ENCODE results near the gene FUT4.
A peak's percentile ranks its signal among the peaks of the same experiment; 100 is the strongest.
"Not testable (repeated sequence)": the region's sequence is repeated elsewhere in the genome, so short reads cannot be mapped to it uniquely, and the experiment has no call there.

The FUT4 gene

DNA sequence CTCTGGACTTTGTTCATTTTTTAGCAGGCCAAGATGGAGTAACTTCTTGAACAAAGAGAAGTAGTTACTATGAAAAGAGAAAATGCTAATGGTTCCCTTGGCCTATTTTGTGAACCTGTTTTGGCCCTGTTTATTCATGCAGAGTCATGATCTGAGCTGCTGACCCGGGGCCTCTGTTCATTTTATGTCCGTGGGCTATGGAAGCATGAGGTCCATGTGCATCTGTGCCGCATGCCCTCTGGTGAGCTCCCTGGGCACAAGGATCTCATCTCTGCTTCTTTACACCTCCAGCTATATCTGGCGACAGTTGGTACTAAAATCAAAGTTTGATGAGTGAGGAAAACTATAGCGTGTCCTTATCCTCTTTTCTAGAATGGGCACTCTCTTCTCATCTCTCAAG lies 24.5 kb downstream of the FUT4 start:
- DNase-seq = no peak

DNA sequence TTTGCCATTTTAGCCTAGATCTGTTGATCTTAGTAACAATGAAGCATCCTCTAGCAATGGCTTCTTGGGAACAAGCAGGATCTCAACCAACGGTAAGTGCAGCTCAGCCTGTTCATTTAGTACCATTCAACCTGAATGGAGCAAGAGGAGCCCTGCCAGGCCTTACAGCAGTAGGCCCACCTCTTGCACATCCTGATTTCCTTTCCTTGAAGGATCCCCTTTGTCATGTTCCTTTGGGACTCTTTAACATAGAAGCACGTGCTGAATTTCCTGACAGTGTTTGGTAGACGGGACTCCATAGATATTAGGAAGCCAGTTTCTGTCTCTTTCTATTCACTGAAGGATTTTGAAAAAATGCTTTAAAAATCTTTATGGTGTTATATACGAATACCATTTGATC lies 25.0 kb downstream of the FUT4 start:
- DNase-seq = no peak

DNA sequence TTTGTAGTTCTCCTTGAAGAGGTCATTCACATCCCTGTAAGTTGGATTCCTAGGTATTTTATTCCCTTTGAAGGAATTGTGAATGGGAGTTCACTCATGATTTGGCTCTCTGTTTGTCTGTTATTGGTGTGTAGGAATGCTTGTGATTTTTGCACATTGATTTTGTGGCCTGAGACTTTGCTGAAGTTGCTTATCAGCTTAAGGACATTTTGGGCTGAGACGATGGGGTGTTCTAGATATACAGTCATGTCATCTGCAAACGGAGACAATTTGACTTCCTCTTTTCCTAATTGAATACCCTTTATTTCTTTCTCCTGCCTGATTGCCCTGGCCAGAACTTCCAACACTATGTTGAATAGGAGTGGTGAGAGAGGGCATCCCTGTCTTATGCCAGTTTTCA lies 29.3 kb downstream of the FUT4 start:
- DNase-seq = not testable (repeated sequence)

DNA sequence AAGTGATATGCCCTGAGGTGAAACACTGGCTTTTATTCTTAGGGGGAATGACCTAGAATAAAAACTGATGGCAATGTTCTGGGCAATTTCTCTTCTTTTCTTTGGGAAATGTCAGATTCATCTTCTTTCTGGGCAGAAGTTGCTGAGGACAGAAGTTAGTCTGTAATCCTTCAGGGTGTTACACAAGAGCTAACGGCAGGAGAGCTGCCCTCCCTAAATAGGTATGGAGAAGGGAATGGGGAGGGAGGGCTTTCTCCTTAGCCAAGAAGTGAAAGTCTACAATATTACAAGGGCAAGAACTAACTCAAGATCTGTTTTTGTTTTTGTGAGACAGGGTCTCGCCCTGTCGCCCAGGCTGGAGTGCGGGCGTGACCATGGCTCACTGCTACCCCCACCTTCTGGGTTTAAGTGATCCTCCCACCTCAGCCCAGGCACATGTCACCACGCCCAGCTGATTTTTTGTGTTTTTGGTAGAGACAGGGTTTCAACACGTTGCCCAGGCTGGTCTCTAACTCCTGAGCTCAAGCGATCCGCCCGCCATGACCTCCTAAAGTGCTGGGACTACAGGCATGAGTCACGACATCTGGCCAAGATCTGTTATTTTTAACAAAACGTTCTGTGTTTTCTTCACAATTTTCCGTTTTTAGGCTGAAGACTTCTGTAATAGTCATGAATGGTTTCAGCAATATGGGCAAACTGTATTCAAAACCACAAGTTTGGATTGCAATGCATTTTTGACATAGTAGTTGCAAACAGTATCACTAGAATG lies 30.7 kb downstream of the FUT4 start:
- DNase-seq = no peak

DNA sequence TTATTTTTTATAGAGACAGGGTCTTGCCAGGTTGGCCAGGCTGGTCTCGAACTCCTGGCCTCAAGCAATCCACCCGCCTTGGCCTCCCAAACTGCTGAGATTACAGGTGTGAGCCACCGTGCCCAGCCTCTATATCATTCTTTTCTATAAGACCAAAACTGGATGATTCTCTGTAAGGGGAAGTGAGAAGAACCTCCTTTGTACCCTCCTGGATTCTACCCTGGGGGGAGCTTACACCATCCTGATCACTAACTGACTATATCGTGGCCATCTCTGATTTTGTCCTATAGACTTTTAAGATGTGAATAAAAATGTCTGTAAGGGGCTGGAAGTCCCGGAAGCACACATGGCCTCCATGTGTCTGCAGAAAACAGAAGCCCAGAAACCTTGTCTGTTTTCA lies 32.6 kb downstream of the FUT4 start:
- no peak for DNase-seq

DNA sequence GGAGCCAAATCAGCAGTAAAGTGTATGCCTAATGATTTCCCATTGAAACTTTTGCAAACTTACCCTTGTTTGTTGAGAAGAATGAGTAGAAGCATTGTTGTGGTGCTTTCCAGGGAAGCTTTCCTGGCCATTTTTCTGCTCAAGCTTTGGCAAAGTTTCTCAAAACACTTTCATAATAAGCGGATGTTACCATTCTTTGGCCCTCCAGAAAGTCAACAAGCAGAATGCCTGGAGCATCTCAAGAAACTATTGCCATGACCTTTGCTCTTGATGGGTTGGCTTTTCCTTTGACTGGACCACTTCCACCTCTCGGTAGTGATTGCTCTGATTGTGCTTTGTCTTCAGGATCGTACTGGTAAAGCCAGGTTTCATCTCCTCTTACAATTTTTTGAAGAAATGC lies 34.1 kb downstream of the FUT4 start:
- no peak for DNase-seq

DNA sequence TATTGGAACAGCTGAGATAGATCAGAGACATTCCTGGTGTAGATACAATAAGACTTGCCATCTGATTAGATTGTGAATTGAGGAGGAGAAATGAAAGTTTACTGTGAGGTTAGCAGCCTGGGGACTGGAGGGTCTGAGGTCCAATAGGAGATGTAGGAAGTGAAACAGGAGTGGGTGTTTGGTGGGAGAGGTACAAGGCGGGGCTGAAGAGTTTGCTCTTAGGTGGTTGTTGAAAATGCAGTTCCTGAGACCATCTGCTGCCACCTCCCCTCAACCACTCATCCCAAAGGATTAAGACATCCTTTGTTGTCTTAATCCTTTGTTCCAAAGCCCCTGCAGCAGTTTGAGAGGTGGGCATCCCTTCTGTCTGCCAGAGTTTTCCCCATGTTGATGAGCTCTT lies 38.2 kb downstream of the FUT4 start:
- no peak for DNase-seq

DNA sequence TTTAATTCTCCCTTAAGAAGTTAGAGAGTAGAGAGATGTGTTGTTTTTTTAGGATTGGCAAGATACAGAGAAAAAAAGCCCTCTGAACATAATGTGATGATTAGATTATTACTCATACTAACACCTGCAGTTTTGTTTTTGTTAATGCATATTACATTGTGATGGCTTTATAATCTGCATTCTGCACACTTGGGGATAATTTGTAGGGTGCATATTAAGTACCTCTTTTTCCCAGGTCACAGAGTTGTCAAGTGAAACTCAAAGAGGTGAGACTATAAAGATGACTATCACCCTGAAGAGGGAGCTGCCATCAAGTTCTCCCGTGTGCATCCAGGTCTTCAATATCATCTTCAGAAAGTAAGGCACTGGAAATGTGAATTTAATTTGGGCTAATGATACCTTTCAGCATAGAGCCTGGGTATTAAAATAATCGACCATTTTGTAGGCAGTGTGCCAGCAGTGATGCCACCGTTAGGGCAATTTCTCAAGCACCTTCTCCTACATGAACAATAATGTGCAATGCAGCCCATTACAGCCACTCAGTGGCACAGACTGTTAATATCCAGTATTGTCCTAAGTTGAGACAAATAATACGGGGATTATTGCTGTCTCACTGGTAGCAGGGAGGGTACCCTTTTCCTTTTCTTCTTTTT lies 39.6 kb downstream of the FUT4 start:
- DNase-seq = peak; percentile 48

DNA sequence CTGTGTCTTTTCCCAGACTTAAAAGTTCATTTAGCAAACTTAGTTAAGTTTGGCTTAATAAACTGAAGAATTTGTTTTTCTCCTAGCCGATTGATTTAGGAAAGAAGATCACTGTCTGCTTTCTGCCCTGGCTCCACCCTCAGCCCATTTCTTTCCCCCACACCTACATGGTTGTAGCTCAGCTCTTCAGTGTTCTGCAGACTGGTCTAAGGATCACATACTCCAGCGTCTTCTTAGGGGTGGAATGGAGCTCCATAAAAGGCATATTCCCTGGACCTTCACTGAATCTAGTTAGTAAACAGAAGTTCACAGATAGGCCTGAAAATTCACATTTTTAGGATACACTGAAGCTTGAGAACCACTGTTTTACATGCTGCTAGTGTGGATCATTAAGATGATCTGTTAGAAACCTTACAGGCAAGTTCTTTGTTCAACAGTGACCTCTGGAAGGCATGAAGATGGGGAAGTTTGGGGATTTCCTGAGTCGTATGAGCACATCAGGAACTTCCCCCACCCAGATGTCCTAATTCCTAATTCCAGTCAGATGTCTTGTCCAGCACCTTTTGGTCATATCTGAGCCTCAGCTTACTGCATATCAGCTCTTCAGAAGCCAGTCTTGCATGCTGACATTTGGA lies 40.3 kb downstream of the FUT4 start:
- no peak for DNase-seq

DNA sequence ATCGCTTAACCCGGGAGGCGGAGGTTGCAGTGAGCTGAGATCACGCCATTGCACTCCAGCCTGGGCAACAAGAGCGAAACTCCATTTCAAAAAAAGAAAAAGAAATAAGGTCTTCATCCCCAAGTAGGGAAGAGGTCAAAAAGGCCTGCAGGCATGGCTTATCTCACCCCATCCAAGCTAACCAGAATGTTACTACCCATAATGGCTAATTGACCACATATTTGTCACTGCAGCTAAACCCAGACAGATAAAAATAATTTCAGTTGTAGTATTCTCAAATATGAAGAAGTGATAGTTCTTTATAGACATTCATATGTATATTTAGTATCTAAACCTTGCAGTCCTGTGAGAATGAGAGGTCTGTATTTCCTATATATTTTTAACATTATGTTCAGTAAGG lies 41.3 kb downstream of the FUT4 start:
- no peak for DNase-seq

DNA sequence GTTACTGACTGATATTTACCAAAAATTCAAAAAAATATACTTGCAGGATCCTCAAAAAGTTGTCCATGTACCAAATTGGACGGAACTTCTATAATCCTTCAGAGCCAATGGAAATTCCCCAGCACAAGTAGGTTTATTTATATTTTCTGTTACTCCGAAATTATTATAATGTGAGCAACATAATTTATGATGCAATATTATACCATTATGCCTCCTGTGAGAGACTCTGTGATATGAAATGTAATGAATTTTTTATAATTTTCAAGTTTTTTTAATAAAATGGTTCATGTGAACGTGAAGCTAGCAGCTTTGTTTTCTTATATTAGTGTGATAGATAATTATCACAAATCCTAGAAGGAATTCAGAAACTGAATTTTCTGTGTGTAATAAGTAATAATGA lies 41.7 kb downstream of the FUT4 start:
- DNase-seq = no peak

DNA sequence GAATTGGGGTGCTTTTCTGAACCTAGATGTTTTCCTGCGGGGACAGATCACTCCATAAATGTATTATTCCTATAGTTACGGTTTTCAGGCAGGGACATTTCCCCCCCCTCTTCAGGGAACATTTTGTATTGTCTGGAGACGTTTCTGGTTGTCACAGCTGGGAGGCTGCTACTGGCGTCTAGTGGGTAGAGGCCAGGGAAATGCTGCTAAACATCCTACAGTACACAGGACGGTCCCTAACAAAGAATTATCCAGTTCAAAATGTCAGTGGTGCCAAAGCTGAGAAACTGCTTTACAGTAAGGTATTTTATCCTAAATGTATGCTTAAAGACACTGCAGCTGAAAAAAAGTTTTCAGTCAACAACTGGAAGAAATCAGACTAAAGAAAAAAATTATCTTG lies 42.8 kb downstream of the FUT4 start:
- DNase-seq = no peak

DNA sequence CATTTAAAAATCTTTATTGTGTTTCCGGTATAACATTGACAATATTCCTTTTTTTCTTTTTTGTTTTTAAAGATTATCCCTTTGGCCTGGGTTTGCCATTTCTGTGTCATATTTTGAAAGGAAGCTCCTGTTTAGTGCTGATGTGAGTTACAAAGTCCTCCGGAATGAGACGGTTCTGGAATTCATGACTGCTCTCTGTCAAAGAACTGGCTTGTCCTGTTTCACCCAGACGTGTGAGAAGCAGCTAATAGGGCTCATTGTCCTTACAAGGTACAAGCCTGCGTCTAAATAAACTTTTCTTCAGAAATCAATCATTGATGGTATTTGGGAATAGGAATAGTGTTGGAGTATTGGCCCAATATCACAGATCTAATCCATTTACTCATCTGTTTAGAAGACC lies 43.3 kb downstream of the FUT4 start:
- DNase-seq = no peak

DNA sequence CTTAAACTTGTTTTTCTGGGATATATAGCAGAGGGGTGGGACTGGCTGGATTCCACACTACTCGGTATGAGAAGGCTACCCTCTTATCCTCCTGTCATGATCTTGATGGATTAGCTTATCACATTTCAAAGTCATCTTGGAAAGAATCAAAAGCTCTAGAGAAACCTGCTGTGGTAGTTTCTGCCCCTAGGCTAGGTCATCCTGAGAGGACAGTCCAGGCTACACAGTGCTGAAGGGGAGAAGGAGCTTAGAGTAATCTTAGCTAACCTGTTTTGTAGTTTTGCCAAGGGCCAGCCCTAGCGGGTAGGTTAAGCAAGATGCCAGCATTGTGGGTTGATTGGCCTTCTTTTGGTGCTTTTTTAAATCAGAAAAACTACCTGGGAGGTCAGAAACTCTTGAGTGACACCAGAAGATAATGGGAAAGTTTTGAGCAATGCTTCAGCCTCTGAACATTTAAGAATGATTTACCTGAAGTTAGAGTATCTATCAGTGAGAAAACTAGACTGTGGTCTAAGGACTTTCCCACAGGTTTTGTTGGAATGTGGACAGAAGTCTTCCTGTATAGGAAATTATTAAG lies 44.7 kb downstream of the FUT4 start:
- DNase-seq = no peak

DNA sequence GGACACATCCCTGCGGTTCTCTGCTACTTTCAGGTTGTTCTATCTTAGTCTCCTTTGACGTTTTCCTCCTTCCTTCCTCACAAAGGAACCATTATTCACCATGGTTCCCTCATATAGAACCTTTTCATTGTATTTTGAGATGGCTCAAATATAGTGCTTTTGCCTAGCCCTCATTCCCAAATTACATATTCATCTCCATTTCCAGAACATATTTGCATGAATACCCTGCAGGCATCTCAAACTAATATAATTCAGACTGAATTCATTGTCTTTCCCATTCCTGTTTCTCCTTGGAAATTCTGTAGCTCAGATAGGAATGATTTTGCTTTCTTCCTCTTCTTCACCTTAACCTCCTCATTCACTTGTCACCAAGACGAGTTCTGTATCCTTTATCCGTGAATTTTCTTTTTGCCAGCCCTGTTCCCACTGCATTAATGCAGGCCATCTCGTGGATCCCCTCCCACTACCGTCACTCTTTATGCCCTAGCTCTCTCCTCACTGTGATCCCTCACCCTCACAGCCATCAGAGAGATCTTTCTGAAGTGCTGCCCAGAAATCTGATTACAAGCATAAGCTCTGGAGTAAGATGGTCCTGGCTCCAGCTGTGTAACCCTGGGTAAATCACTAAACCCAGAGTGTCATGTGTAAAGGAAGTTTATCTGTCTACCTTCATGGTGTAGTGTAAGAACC lies 46.8 kb downstream of the FUT4 start:
- no peak for DNase-seq

DNA sequence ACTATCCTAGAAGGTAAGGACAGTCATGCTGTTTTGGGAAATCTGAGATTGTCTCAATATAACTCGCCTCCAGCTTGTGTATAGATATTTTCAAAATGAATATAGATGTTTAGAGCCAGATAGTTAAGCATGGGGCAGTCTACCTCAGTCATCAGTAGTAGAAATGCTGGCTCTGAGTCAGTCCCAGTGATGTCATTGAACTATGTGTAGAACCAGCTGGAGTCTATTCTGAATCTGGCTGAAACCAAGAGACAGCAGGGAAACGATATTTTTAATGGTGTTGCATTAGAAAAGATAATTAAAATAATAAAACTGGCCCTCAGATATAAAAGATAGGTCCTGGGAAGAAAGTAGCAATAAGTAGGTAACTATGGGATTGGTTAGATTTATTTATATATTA lies 49.3 kb downstream of the FUT4 start:
- no peak for DNase-seq

DNA sequence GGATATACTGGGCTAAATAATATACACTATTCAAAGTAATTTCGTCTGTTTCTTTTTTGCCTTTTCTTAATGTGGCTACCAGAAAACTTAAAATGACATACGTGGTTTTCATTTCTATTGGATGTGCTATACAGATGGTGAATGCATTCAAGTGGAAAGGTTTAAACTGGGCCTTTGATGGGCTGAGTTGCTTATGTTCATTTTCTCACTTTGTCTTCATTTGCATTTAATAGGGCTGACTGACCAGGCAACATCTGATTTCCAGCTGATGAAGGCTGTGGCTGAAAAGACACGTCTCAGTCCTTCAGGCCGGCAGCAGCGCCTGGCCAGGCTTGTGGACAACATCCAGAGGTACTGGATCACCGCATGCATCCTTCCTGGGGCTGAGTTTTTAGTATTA lies 51.4 kb downstream of the FUT4 start:
- no peak for DNase-seq

DNA sequence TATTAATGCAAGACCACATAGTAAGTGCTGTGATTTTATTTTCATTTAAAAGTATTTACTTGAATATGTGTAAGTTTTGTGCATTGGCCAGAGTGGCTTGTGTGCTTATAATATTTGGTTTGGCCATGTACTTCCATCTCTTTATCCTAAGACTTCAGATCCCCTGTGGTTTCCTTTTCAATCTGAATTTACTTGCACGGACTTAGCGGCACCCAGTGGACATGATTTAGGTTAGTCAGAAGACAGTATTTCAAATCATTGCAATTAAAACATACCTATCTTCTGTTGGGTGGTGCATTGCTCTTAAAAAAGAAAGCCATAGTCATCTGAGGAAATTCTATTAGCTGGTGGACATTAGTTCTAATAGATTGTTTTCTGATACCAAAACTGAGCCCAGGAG lies 54.2 kb downstream of the FUT4 start:
- no peak for DNase-seq

Data from DMS79 (cell line).